Measurements from ENCODE around the gene CAPN9. TPM values are rescaled to one million over a fixed set of nuclear protein-coding genes. Genes with fewer than 3 reads are reported as not detected.
A peak's percentile ranks its signal among the peaks of the same experiment; 100 is the strongest.

CAPN9 gene
- total RNA-seq, 2 donors from 2014 or later, result not detected

GRCh38 chr1:230706020-230706699 is 41.0 kb upstream of the CAPN9 start:
- Histone ChIP-seq H3K27me3 (no peaks in the 10 kb centered on the region), H3K9me3 (no peaks in the 10 kb centered on the region), H3K4me1 (peaks cover 0 to 26% of the 10 kb centered on the region in 2 donors), H3K4me3 (no peak overlapping the region), H3K27ac (no peak overlapping the region), H3K36me3 (peaks cover 22% of the 10 kb centered on the region)
- no peak for DNase-seq (ENCODE audit: low spot score)
- TF ChIP-seq CTCF (IDR thresholded peaks at IDR 0.05), result no peak

- H3K4me3 ChIP-seq, result no peak overlapping the region
- H3K36me3 ChIP-seq, result peaks cover 22% of the 10 kb centered on the region
These were observed 40.1 kb upstream of the CAPN9 start for GRCh38 chr1:230706887-230707731.

GRCh38 chr1:230707732-230708630 is 39.2 kb upstream of the CAPN9 start:
- no peaks in the 10 kb centered on the region for H3K27me3 ChIP-seq
- no peak for TF ChIP-seq CTCF (IDR thresholded peaks at IDR 0.05)
- DNase-seq (ENCODE audit: low spot score), result no peak
- H3K36me3 ChIP-seq, result peaks cover 18% of the 10 kb centered on the region
- peak overlapping the region in 1 of 2 donors; percentile 0 for H3K27ac ChIP-seq
- H3K4me1 ChIP-seq, result peaks cover 0 to 37% of the 10 kb centered on the region in 2 donors
- H3K9me3 ChIP-seq, result no peaks in the 10 kb centered on the region
- peak overlapping the region in 1 of 2 donors; percentile 26 for H3K4me3 ChIP-seq

More at GRCh38 chr1:230706887-230707731, 40.1 kb upstream of the CAPN9 start:
- TF ChIP-seq CTCF (IDR thresholded peaks at IDR 0.05), result no peak
- Histone ChIP-seq H3K27me3 (no peaks in the 10 kb centered on the region), H3K4me1 (peaks cover 0 to 30% of the 10 kb centered on the region in 2 donors), H3K27ac (peak overlapping the region in 1 of 2 donors; percentile 0), H3K9me3 (no peaks in the 10 kb centered on the region)
- no peak for DNase-seq (ENCODE audit: low spot score)

- Histone ChIP-seq H3K27me3 (no peaks in the 10 kb centered on the region), H3K36me3 (peaks cover 9% of the 10 kb centered on the region), H3K4me1 (peaks cover 0 to 46% of the 10 kb centered on the region in 2 donors), H3K4me3 (peak overlapping the region in 1 of 2 donors; percentile 26), H3K9me3 (no peaks in the 10 kb centered on the region), H3K27ac (peak overlapping the region in 1 of 2 donors; percentile 11)
- DNase-seq (ENCODE audit: low spot score), result no peak
- no peak for TF ChIP-seq CTCF (IDR thresholded peaks at IDR 0.05)
These were observed 38.3 kb upstream of the CAPN9 start for GRCh38 chr1:230708631-230709580.
